GM18867 (cell line): ENCODE data around the gene PDE6G.
A peak's percentile ranks its signal among the peaks of the same experiment; 100 is the strongest.
"Not testable (repeated sequence)": the region's sequence is repeated elsewhere in the genome, so short reads cannot be mapped to it uniquely, and the experiment has no call there.

Experiments
- ATAC-seq: cut with Tn5 transposase; IDR thresholded peaks from one replicate; pipeline ENCODE4 v1.9.1; 2021; ENCODE audit warnings: mild to moderate bottlenecking, moderate library complexity; ENCODE audit not compliant: unreplicated experiment

Gene PDE6G

GRCh38 chr17:81687770-81688541 is 31.6 kb upstream of the PDE6G start:
- ATAC-seq: no peak

- ATAC-seq: no peak
Observed at GRCh38 chr17:81686614-81687013, 30.3 kb upstream of the PDE6G start.

GRCh38 chr17:81685108-81685507 is 28.8 kb upstream of the PDE6G start:
- ATAC-seq: no peak

- ATAC-seq: peak; percentile 5
Observed at GRCh38 chr17:81684442-81684911, 28.1 kb upstream of the PDE6G start.

- ATAC-seq: peak; percentile 90
Observed at GRCh38 chr17:81683584-81684441, 27.5 kb upstream of the PDE6G start, which contains the start of the genes ARL16 and HGS. Gene ARL16 (minus strand): TSS chr17:81683797. CDS start chr17:81683753, 44 bp downstream. Gene HGS (plus strand): TSS chr17:81684011. CDS start chr17:81684067, 56 bp downstream.

GRCh38 chr17:81683208-81683583 is 26.9 kb upstream of the PDE6G start:
- peak; percentile 2 for ATAC-seq

GRCh38 chr17:81682565-81683207 is 26.3 kb upstream of the PDE6G start:
- no peak for ATAC-seq

GRCh38 chr17:81681672-81682071 is 25.3 kb upstream of the PDE6G start:
- ATAC-seq: no peak

GRCh38 chr17:81680150-81680549 is 23.8 kb upstream of the PDE6G start:
- no peak for ATAC-seq

- no peak for ATAC-seq
Observed at GRCh38 chr17:81676906-81677305, 20.6 kb upstream of the PDE6G start.

- not testable (repeated sequence) for ATAC-seq
Observed at GRCh38 chr17:81675515-81676221, 19.3 kb upstream of the PDE6G start.

- ATAC-seq: no peak
Observed at GRCh38 chr17:81673561-81674258, 17.4 kb upstream of the PDE6G start.

GRCh38 chr17:81672954-81673353 is 16.6 kb upstream of the PDE6G start:
- ATAC-seq: no peak

GRCh38 chr17:81672504-81672903 is 16.2 kb upstream of the PDE6G start:
- ATAC-seq: no peak

- ATAC-seq: no peak
Observed at GRCh38 chr17:81667754-81668153, 11.4 kb upstream of the PDE6G start.

- ATAC-seq: peak; percentile 91
Observed at GRCh38 chr17:81666342-81667191, 10.2 kb upstream of the PDE6G start, which contains the start of the genes CCDC137 and OXLD1. Gene CCDC137 (plus strand): TSS chr17:81666737. CDS start chr17:81666767, 30 bp downstream. Gene OXLD1 (minus strand): TSS chr17:81666605. CDS start chr17:81666577, 28 bp downstream.

GRCh38 chr17:81666092-81666341 is 9.7 kb upstream of the PDE6G start:
- ATAC-seq: no peak

GRCh38 chr17:81665205-81666091 is 9.1 kb upstream of the PDE6G start:
- ATAC-seq: no peak
